Activated CD4-positive, alpha-beta T cell treated with anti-CD3 and anti-CD28 coated beads, Interleukin-2, amount 10 ng/mL, durations not matched to agents 7 days and 5 days (primary cell): ENCODE data around the gene AATF. TPM values are rescaled to one million over a fixed set of nuclear protein-coding genes. Genes with fewer than 3 reads are reported as not detected.

ENCODE experiments used
- CTCF ChIA-PET: fragments of 350-600 bp; sonication (Branson Sonifier 250); formaldehyde crosslinking; loops from one replicate; lab custom pipeline; 2021; ENCODE audit warnings: antibody characterized with exemption; lab: Charles Lee
- POLR2A ChIA-PET: fragments of 350-600 bp; sonication (Branson Sonifier 250); formaldehyde crosslinking; loops from one replicate; lab custom pipeline; 2021; ENCODE audit warnings: antibody characterized with exemption; lab: Charles Lee
- DNase-seq: peaks from one replicate; pipeline ENCODE4 v3.0.0-alpha.2; 2020
- H3K27ac Mint-ChIP-seq: one replicate; pipeline ENCODE4 v1.8.0; 2021; ENCODE audit warnings: mild to moderate bottlenecking, moderate library complexity, mixed read lengths
- H3K27me3 Mint-ChIP-seq: one replicate; pipeline ENCODE4 v1.8.0; 2021; ENCODE audit warnings: mixed read lengths
- H3K36me3 Mint-ChIP-seq: one replicate; pipeline ENCODE4 v1.8.0; 2021; ENCODE audit warnings: low read depth, mixed read lengths
- H3K4me1 Mint-ChIP-seq: one replicate; pipeline ENCODE4 v1.8.0; 2021; ENCODE audit warnings: mixed read lengths
- H3K4me3 Mint-ChIP-seq: one replicate; pipeline ENCODE4 v1.8.0; 2021; ENCODE audit warnings: mild to moderate bottlenecking, moderate library complexity, mixed read lengths
- H3K9me3 Mint-ChIP-seq: one replicate; pipeline ENCODE4 v1.8.0; 2021; ENCODE audit warnings: mixed read lengths
- total RNA-seq, 2 experiments: library from RNA; stranded (reverse); gene quantifications; one replicate each; pipeline ENCODE4 v1.2.3, GENCODE V29; 2021

Gene AATF
- total RNA-seq, 2 experiments from 2014 or later, result 79.6 to 83.6 TPM

DNA sequence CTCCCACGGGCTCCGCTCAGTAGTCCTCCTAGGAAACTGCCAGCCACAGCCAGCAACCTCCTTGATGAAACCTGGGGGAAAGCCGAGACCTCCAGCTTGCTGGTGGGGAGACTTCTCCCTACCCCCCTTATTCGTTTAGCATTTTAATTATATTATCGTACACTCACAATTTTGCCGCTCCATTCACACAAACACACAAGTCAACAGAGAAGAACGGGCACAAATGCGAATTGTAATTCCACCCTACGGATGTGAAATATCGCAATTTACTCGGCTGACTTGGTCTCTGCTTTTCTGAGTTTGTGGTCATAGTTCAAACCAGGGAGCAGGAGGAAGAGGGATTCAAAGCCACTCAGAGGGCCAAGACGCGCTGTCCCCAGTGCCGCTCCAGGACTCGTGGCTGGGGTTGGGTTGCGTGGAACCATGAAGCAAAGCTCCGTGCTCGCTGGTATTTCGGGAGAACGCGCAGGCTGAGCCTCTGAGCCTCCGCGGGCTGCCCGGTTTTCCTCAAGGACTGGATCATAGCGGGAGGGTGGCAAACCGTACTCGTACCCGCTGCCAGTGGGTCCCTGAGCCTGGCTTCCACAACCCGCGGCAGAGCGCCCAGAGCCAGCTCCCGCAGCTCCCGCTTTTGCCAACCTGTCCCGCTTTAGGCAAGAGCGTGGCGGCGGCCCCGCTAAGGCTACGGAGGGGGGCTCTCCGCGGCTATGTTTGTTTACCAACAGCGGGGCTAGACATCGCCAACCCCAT, 9.5 kb upstream of the AATF start:
- peaks cover 6% of the 10 kb centered on the region for H3K36me3 Mint-ChIP-seq
- ChIA-PET CTCF (no interaction called here), POLR2A (no interaction called here)
- no peak for DNase-seq
- H3K4me3 Mint-ChIP-seq, result peak overlapping the region; percentile 19
- H3K9me3 Mint-ChIP-seq, result no peaks in the 10 kb centered on the region
- peak overlapping the region; percentile 64 for H3K27ac Mint-ChIP-seq
- peaks cover 52% of the 10 kb centered on the region for H3K4me1 Mint-ChIP-seq
- H3K27me3 Mint-ChIP-seq, result peaks cover 79% of the 10 kb centered on the region

DNA sequence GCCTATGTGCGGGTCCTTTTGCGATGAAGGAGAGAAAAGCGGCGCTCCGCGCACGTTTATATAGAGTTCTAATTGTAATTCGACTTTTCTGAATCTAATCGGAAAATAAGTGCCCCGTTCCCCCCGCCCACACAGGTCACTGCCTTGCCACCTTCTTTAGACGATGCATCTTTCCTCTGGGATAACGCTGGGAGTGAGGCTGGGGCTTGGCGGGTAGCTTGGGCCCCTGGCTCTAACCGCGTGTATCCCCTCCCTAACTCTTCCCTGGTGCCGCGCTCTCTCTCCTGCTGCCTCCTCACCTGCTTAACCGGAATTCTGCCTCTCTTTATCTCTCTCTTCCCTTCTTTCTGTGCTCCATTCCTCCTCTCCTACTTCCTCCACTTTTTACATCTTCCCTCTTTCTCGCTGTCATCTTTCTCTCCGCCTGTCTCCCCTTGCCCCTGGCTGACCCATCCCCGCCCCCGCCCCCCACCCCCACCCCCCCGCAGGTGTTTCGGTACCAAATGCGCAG, 8.9 kb upstream of the AATF start:
- Mint-ChIP-seq H3K36me3 (peaks cover 6% of the 10 kb centered on the region), H3K27me3 (peaks cover 81% of the 10 kb centered on the region), H3K27ac (no peak overlapping the region), H3K4me1 (peaks cover 50% of the 10 kb centered on the region), H3K4me3 (peak overlapping the region; percentile 45), H3K9me3 (no peaks in the 10 kb centered on the region)
- ChIA-PET POLR2A (no interaction called here), CTCF (no interaction called here)
- no peak for DNase-seq

DNA sequence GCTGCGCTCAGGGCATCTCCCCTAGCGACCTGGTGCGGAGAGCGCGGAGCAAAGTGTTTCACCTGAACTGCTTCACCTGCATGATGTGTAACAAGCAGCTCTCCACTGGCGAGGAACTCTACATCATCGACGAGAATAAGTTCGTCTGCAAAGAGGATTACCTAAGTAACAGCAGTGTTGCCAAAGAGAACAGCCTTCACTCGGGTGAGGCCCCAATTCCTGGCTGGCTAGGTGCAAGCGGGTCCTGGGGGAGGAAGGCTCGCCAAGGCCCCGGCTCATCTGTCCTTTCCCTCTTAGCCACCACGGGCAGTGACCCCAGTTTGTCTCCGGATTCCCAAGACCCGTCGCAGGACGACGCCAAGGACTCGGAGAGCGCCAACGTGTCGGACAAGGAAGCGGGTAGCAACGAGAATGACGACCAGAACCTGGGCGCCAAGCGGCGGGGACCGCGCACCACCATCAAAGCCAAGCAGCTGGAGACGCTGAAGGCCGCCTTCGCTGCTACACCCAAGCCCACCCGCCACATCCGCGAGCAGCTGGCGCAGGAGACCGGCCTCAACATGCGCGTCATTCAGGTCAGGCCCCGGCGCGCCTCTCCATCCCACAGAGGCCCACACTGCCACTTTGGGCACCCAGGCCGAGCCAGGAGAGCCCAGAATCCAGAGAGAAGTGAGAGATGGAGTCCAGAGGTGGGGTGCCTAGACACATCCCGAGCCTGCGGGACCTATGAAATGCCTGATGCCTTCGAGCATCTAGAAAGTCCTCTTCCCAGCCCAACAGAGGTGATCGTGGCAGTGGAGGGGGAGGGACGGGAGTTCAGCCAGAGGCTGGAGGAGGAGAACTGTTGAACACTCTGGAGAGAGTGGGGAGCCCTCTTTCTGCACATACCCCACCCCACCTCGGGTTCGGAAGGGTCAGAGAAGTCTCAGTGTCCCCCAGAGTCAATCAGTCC, 8.2 kb upstream of the AATF start:
- Mint-ChIP-seq H3K4me3 (no peak overlapping the region), H3K27me3 (peaks cover 81% of the 10 kb centered on the region), H3K36me3 (peaks cover 6% of the 10 kb centered on the region), H3K9me3 (no peaks in the 10 kb centered on the region), H3K27ac (peak overlapping the region; percentile 36), H3K4me1 (peaks cover 43% of the 10 kb centered on the region)
- POLR2A ChIA-PET, result no interaction called here
- no peak for DNase-seq
- CTCF ChIA-PET, result no interaction called here

DNA sequence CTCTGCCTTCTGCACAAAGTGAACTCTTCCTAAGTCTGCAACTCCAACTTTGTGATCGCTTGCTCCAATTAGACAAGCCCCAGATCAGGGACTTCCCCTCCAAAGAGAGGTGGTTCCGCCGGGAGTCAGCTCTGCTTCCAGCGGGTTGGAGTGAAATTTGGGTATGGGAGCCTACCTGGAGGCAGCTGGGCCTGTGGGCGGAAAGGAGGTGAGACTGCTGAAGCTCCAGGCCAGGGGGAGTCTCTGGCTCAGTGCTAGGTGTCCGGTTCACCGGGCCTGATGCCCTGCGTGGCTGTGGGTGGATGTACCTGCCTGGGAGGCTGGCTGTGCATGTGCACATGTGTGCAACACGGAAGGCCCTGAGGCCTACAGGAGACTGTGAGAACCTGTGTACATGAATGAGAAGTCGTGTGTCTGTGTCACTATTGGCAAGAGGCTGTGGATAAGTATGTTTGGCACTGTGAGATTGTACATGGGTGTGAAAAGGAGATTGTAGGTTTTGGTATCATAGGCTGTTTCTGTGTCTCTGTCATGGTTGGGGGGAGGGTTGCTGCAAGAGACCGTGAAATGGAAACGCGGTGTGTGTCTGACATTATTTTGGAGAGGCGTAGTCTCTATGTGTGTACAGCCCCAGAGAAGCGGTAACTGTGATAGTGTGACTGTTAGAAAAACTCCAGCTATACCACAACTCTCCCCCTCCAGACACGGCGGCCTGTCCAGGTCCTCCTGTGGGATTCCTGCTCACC, 7.3 kb upstream of the AATF start:
- peaks cover 80% of the 10 kb centered on the region for H3K27me3 Mint-ChIP-seq
- CTCF ChIA-PET, result no interaction called here
- peak overlapping the region; percentile 58 for H3K27ac Mint-ChIP-seq
- peaks cover 35% of the 10 kb centered on the region for H3K4me1 Mint-ChIP-seq
- H3K9me3 Mint-ChIP-seq, result no peaks in the 10 kb centered on the region
- DNase-seq, result no peak
- POLR2A ChIA-PET, result no interaction called here
- H3K4me3 Mint-ChIP-seq, result peak overlapping the region; percentile 4
- peaks cover 6% of the 10 kb centered on the region for H3K36me3 Mint-ChIP-seq

DNA sequence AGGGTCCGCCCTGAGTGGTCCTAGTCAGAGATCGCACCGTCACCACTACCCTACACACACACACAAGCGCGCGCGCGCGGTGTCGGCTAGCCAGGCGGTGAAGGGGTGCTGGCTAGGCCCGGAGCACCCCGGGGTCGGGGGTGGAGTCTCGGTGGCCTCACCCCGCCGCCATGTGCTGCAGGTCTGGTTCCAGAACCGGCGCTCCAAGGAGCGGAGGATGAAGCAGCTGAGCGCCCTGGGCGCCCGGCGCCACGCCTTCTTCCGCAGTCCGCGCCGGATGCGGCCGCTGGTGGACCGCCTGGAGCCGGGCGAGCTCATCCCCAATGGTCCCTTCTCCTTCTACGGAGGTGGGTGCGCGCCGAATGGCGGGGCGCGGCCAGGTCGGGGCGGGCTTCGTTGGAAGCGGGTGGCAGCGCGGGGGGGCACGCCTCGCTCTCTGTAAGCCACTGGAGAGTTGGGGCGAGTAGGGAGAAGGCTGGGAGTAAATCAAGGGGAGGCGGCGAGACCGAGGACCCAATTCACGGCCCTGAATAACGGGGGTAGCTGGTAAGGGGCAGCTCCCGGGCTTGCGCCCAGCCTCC, 6.6 kb upstream of the AATF start:
- H3K4me3 Mint-ChIP-seq, result peak overlapping the region; percentile 4
- peaks cover 30% of the 10 kb centered on the region for H3K4me1 Mint-ChIP-seq
- H3K27ac Mint-ChIP-seq, result peak overlapping the region; percentile 58
- H3K36me3 Mint-ChIP-seq, result peaks cover 6% of the 10 kb centered on the region
- ChIA-PET POLR2A (no interaction called here), CTCF (no interaction called here)
- no peaks in the 10 kb centered on the region for H3K9me3 Mint-ChIP-seq
- peaks cover 82% of the 10 kb centered on the region for H3K27me3 Mint-ChIP-seq
- no peak for DNase-seq

DNA sequence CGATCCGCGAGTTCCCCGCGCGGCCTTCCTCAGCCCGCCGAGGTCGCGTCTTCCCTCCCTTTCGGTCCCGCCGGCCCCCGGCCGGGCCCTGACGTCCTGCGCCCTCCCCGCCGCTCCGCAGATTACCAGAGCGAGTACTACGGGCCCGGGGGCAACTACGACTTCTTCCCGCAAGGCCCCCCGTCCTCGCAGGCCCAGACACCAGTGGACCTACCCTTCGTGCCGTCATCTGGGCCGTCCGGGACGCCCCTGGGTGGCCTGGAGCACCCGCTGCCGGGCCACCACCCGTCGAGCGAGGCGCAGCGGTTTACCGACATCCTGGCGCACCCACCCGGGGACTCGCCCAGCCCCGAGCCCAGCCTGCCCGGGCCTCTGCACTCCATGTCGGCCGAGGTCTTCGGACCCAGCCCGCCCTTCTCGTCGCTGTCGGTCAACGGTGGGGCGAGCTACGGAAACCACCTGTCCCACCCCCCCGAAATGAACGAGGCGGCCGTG, 6.1 kb upstream of the AATF start:
- CTCF ChIA-PET, result no interaction called here
- POLR2A ChIA-PET, result no interaction called here
- peaks cover 27% of the 10 kb centered on the region for H3K4me1 Mint-ChIP-seq
- H3K27ac Mint-ChIP-seq, result no peak overlapping the region
- peaks cover 82% of the 10 kb centered on the region for H3K27me3 Mint-ChIP-seq
- no peak for DNase-seq
- no peak overlapping the region for H3K4me3 Mint-ChIP-seq
- no peaks in the 10 kb centered on the region for H3K9me3 Mint-ChIP-seq
- peaks cover 6% of the 10 kb centered on the region for H3K36me3 Mint-ChIP-seq

DNA sequence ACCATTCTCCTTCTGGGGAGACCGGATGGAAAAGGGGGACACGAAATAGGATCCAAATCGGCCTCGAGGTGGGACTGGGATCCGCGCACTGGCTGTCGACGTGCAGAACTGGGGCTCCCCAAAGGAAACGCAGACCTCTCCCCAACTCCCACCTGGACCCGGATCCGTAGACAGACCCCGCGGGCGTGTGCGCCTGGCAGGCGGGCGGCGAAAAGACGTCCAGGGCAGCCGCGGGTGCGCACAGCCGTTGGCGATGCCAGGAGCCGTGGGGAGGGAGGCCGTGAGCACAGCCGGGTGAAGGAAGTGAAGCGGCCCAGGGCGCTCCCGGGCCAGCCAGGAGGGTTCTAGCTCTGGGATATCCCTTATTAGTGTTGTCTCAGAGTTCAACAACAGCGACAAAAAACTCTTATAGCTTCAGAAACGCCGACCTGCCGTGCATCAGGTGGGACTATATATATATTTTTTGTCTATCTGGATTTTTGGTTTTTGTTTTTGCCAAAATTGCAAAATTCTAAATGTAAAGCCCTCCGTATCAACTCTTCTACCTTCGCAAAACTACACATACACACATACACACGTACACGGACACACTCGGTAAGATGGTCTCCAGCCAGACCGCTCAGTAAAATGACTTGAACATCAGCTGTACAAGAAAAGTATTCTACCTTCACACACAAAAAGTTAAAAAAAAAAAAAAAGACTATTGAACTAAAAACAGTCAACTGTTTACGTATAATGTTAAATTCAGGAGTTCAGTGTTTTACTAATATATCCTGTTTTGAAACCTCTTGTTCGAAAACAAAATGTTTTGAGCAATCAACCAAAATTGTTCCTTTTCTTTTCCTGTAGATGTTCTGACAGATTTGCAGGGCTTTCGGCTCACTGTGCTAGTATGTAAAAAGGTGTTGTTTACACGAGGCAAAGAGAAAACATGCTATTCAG, 5.2 kb upstream of the AATF start:
- Mint-ChIP-seq H3K4me3 (peak overlapping the region; percentile 6), H3K27ac (peak overlapping the region; percentile 48), H3K36me3 (peaks cover 3% of the 10 kb centered on the region), H3K27me3 (peaks cover 76% of the 10 kb centered on the region), H3K4me1 (peaks cover 30% of the 10 kb centered on the region), H3K9me3 (no peaks in the 10 kb centered on the region)
- POLR2A ChIA-PET, result no interaction called here
- no peak for DNase-seq
- CTCF ChIA-PET, result no interaction called here

DNA sequence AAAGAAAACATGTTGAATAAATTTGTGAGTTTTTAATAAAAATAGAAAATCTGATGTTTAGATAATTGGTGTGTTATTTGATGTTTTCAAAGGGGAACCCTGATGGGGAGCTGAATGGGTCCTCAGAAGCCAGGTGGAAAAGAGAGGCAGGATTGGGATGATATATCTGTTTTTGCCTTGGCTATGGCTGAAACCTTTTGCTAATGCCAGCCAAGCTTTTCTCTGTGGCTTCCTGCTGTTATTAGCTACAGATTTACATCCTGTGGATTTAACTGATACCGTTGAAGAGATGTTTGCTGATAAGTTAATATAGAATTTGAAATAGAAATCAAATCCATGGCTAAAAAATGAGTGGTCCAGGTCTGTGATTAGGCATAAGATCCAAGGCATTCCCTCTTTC, 4.2 kb upstream of the AATF start:
- H3K27ac Mint-ChIP-seq, result no peak overlapping the region
- H3K4me3 Mint-ChIP-seq, result no peak overlapping the region
- ChIA-PET POLR2A (no interaction called here), CTCF (interaction anchor here (2.4 kb wide), 1 partner anchor 11 kb away, joined by 6 read pairs; no protein-coding TSS in a partner anchor)
- no peaks in the 10 kb centered on the region for H3K9me3 Mint-ChIP-seq
- no peak for DNase-seq
- H3K36me3 Mint-ChIP-seq, result peaks cover 5% of the 10 kb centered on the region
- peaks cover 30% of the 10 kb centered on the region for H3K4me1 Mint-ChIP-seq
- H3K27me3 Mint-ChIP-seq, result peaks cover 68% of the 10 kb centered on the region

DNA sequence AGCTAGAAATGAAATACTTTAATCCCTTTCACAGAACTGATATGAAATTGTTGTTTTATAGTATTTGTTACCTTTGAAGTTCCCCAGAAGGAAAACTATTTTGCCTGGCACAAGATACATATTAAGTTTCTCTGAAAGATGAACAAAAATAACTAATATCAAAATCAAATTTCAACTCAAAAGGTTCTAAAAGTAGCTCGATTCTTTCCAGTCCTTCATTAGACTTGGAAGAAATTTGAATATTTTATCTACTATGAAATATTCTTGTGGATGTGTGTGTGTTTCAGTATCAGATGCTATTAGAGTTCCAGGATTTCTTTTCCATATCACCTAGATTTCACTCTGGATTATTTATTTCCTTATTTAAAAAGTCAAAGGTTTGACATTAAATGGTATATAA, 3.6 kb upstream of the AATF start:
- Mint-ChIP-seq H3K27ac (no peak overlapping the region), H3K27me3 (peaks cover 63% of the 10 kb centered on the region), H3K4me3 (no peak overlapping the region), H3K36me3 (peaks cover 11% of the 10 kb centered on the region), H3K4me1 (peaks cover 33% of the 10 kb centered on the region), H3K9me3 (no peaks in the 10 kb centered on the region)
- ChIA-PET POLR2A (no interaction called here), CTCF (interaction anchor here (2.4 kb wide), 1 partner anchor 11 kb away, joined by 6 read pairs; no protein-coding TSS in a partner anchor)
- DNase-seq, result no peak

DNA sequence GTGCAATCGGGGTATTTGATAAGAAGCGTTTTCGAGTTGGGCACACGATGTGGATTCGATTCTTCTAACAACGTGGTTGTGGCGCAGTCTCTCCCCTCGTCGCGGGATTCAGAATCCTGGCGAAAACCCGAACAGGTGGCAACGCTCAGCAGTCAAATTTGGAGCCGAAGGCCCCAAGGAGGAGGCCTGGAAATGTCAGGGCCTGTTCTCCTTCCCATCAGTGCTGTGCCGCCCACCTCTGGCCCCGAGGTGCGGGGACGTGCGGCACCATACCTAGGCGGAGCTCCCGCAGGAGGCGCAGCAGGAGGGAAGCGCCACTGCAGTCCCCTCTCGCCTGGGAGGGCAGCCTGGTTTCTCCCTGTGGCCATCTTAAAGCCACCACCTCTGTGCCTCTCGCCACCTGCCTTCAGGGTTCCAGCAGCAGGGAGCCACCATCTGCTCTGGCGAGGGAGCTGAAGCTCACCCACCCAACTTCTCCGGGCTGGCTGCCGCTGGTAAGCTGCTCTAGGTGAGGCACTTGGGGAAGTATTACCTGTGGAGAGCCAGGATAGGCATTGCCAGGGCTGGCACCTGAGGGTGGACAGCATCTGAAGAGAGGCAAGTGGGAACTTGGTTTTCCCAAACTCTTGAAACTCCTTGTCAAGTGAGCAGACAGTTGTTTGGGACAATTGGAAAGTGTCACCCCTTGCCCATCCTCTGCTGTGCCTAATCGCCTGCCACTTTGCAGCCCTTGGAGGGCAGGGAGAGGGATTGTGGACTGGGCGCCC, 2.6 kb upstream of the AATF start:
- no peak overlapping the region for H3K4me3 Mint-ChIP-seq
- H3K4me1 Mint-ChIP-seq, result peaks cover 40% of the 10 kb centered on the region
- no peak for DNase-seq
- H3K27ac Mint-ChIP-seq, result no peak overlapping the region
- H3K27me3 Mint-ChIP-seq, result peaks cover 53% of the 10 kb centered on the region
- CTCF ChIA-PET, result interaction anchor here (2.4 kb wide), 1 partner anchor 12 kb away, joined by 6 read pairs; no protein-coding TSS in a partner anchor
- POLR2A ChIA-PET, result no interaction called here
- H3K36me3 Mint-ChIP-seq, result peaks cover 17% of the 10 kb centered on the region
- no peaks in the 10 kb centered on the region for H3K9me3 Mint-ChIP-seq

DNA sequence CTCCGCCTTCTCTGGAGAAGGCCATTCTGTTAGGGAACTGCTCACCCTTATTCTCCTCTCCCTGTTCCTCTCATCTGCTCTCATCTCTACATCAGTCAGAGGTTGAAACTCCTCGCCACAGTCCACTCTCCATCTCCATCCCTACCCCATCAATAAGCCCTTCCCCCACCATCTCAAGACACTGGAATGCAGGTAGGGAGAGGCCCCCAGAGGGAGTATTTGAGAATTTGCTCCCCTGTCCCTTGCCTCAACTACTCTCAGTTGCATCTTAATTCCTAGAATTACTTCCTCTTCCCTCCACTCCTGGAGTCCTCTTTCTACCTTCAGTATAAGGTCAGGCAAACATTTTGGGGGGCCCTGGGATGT, 2.0 kb upstream of the AATF start:
- ChIA-PET CTCF (interaction anchor here (0.7 to 2.4 kb wide), 2 partner anchors 13 kb away, joined by 3 to 6 read pairs; no protein-coding TSS in a partner anchor), POLR2A (no interaction called here)
- DNase-seq, result no peak

More for the DNA sequence above, 2.0 kb upstream of the AATF start:
- Mint-ChIP-seq H3K4me1 (peaks cover 37% of the 10 kb centered on the region), H3K27ac (no peak overlapping the region), H3K36me3 (peaks cover 20% of the 10 kb centered on the region), H3K27me3 (peaks cover 48% of the 10 kb centered on the region), H3K4me3 (no peak overlapping the region), H3K9me3 (no peaks in the 10 kb centered on the region)
